IPS-15b (cell line): ENCODE data around the gene ZFP92.
"Not testable (repeated sequence)": the region's sequence is repeated elsewhere in the genome, so short reads cannot be mapped to it uniquely, and the experiment has no call there.

Experiments used
- H3K27me3 ChIP-seq: one replicate; pipeline ENCODE4 v1.6.1; 2013; ENCODE audit warnings: low read length; ENCODE audit not compliant: control insufficient read depth, insufficient read depth
- H3K36me3 ChIP-seq: one replicate; pipeline ENCODE4 v1.6.1; 2013; ENCODE audit warnings: low read length; ENCODE audit not compliant: control insufficient read depth, insufficient read depth
- H3K4me1 ChIP-seq: one replicate; pipeline ENCODE4 v1.6.1; 2013; ENCODE audit warnings: mild to moderate bottlenecking, low read length; ENCODE audit not compliant: control insufficient read depth, insufficient read depth
- H3K4me3 ChIP-seq: one replicate; pipeline ENCODE4 v1.5.1; 2013; ENCODE audit warnings: low read depth, low read length
- H3K9ac ChIP-seq: one replicate; pipeline ENCODE4 v1.6.1; 2013; ENCODE audit warnings: low read depth, mild to moderate bottlenecking, low read length
- H3K9me3 ChIP-seq: one replicate; pipeline ENCODE4 v1.6.1; 2013; ENCODE audit warnings: mild to moderate bottlenecking, low read length; ENCODE audit not compliant: control insufficient read depth, insufficient read depth

Gene ZFP92

DNA sequence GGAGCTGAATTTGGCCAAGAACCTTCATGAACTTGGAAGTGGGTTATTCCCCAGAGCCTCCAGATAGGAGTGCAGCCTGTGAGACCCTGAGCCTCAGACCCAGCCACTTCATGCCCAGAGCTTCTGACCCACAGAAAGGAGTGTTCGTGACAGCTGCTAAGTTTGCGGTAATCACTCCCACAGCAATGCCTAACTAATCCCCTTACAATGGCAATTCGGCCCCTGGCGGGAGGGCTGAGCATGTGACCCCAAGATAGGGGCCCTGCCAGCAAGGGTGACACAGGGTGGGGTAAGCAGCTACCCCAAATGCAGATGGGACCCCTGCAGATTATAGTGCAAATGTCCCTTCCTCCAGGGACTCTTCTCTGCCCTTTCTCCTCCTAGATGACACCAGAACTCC is 32.7 kb upstream of the ZFP92 start:
- no peaks in the 10 kb centered on the region for H3K4me1 ChIP-seq
- peaks cover 9% of the 10 kb centered on the region for H3K9me3 ChIP-seq
- no peak overlapping the region for H3K9ac ChIP-seq
- no peaks in the 10 kb centered on the region for H3K27me3 ChIP-seq
- no peaks in the 10 kb centered on the region for H3K36me3 ChIP-seq
- no peak overlapping the region for H3K4me3 ChIP-seq

DNA sequence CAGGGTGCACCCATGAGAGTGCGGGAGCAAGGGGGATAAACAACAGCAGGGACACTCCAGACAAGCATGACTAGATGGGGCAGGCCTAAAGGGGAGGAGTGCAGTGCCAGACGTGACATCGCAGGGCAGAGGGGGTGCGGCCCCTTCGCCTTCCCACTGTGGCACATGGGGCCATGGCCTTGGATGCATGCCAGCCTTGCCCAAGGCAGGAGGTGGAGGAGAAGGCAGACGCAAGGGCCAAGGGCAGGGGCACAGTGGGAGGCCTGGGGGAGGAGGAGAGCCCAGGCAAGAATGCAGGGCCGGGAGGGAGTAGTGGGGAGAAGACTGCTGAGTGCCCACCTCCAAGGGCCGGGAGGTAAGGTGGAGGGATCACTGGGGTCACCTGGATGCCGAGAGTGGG is 31.8 kb upstream of the ZFP92 start:
- H3K27me3 ChIP-seq, result no peaks in the 10 kb centered on the region

DNA sequence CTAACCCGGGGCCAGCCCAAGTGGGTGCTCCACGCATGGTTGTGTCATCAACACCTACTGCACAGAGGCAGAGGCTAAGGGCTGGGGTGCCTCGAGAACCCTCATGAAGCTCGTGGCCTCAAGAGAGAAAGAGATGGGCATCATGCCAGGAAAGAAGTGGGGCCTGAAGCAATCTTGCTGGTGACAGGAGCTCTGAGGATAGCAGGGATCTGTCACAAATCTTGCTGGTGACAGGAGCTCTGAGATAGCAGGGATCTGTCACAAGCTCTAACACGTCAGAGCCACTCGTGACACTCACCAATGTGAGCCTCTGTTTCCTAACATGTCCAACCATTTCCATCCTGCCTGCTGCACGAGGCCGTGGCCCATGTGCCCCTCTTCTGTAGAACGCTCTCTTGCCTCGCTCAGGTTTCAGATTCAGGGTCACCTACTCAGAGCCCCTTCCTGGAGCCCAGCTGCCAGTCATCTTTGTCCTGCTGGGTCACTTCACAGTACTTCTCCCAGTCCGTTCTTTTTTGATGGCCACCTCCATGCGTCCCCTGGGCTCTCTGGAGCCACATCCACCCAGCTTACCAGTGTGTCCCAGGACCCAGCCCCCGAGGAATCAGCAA is 31.2 kb upstream of the ZFP92 start:
- Histone ChIP-seq H3K4me3 (no peak overlapping the region), H3K4me1 (no peaks in the 10 kb centered on the region), H3K9ac (no peak overlapping the region), H3K36me3 (no peaks in the 10 kb centered on the region), H3K9me3 (peaks cover 9% of the 10 kb centered on the region), H3K27me3 (no peaks in the 10 kb centered on the region)

More for the DNA sequence above, 31.8 kb upstream of the ZFP92 start:
- H3K36me3 ChIP-seq, result no peaks in the 10 kb centered on the region
- peaks cover 9% of the 10 kb centered on the region for H3K9me3 ChIP-seq
- H3K9ac ChIP-seq, result no peak overlapping the region
- no peak overlapping the region for H3K4me3 ChIP-seq
- H3K4me1 ChIP-seq, result no peaks in the 10 kb centered on the region

- Histone ChIP-seq H3K36me3 (no peaks in the 10 kb centered on the region), H3K4me3 (no peak overlapping the region), H3K9ac (no peak overlapping the region), H3K4me1 (no peaks in the 10 kb centered on the region), H3K27me3 (no peaks in the 10 kb centered on the region), H3K9me3 (peaks cover 9% of the 10 kb centered on the region)
Measured at GRCh38 chrX:153380691-153381090, 30.6 kb upstream of the ZFP92 start.

- H3K27me3 ChIP-seq, result no peaks in the 10 kb centered on the region
- H3K9me3 ChIP-seq, result peaks cover 9% of the 10 kb centered on the region
- H3K36me3 ChIP-seq, result no peaks in the 10 kb centered on the region
- no peak overlapping the region for H3K9ac ChIP-seq
- no peaks in the 10 kb centered on the region for H3K4me1 ChIP-seq
- H3K4me3 ChIP-seq, result no peak overlapping the region
Measured at GRCh38 chrX:153381684-153382532, 29.4 kb upstream of the ZFP92 start.

DNA sequence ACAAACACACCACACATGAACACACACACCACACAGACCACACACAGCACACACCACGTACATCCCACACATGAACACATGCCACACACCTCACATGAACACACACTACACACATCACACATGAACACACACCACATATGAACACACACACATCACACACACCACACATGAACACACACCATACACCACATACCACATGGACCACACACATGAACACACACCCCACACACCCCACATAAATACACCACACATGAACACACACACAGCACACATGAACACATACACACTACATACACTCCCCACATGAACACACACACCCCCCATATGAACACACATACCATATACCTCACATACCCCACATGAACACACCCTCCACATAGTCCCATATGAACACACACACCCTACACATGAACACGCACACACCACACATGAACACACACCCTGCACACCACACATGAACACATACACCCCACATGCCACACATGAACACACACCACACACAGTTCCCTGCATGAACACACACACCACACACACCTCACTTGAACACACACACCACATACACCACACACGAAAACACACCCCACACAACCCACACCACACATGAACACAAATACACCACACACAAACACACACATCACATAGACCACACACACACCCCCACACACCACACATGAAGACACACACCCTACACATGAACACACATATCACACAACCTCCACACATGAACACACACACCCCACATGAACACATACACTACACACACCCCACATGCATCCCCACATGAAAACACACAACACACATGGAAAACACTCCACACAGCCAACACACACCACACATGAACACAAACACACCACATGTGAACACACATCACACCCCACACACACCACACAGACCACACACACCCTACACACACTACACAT is 28.4 kb upstream of the ZFP92 start:
- H3K36me3 ChIP-seq, result no peaks in the 10 kb centered on the region

DNA sequence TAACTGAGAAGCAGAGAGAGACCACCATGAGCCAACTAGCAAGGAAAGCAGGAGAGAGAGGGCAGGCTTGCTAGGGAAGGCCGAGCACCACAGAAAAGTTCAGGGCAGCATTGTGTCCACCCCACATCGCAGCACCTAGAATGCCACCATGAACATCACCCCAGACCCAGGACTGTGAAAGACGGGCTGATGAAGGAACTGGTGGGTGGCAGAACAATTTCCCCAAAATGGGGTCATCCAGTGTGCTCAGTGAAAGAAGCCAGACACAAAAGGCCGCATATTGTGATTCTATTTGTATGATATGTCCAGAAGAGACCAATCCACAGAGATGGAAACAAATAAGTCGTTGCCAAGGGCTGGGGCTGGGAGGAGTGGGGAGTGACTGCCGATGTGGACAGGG is 26.9 kb upstream of the ZFP92 start:
- H3K9me3 ChIP-seq, result peaks cover 9% of the 10 kb centered on the region
- H3K4me3 ChIP-seq, result no peak overlapping the region
- no peaks in the 10 kb centered on the region for H3K27me3 ChIP-seq
- H3K36me3 ChIP-seq, result no peaks in the 10 kb centered on the region
- H3K4me1 ChIP-seq, result no peaks in the 10 kb centered on the region
- no peak overlapping the region for H3K9ac ChIP-seq

More for the DNA sequence above, 28.4 kb upstream of the ZFP92 start:
- Histone ChIP-seq H3K4me1 (no peaks in the 10 kb centered on the region), H3K9me3 (peaks cover 9% of the 10 kb centered on the region), H3K9ac (no peak overlapping the region), H3K4me3 (no peak overlapping the region), H3K27me3 (no peaks in the 10 kb centered on the region)

DNA sequence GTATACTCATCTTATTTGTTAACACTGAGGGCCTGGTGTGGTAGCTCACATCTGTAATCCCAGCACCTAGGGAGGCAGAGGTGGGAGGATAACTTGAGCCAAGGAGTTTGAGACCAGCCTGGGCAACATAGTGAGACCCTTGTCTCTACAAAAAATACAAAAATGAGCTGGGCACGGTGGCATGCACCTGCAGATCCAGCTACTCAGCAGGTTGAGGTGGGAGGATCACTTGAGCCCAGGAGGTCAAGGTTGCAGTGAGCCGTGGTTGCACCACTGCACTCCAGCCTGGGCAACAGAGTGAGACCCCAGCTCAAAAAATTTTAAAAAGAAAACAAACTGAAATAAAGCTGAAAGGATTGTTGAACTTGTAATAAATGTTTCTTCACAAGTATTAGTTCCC is 26.3 kb upstream of the ZFP92 start:
- H3K9ac ChIP-seq, H3K4me3 ChIP-seq, H3K4me1 ChIP-seq, H3K36me3 ChIP-seq, H3K27me3 ChIP-seq: not testable (repeated sequence)
- peaks cover 13% of the 10 kb centered on the region for H3K9me3 ChIP-seq

DNA sequence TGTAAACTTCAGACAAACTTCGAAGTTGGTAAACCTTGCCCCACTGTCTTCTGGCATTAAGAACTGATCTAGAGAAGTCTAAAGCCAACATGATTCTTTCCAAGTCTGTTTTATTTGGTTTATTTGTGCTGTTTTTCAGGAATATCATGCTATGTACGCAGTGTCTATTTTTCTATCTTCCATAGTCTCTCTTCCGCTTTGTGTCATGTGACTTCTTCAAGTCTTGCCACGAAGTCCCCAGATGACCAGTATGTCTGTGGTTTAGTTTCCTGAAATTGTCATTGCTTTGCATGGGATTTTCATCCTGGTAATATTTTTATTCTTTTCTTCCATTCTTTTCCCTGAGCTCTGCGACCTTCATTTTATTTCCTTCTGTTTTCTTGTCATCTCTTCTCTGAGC is 25.2 kb upstream of the ZFP92 start:
- no peak overlapping the region for H3K4me3 ChIP-seq
- no peaks in the 10 kb centered on the region for H3K36me3 ChIP-seq
- H3K9ac ChIP-seq, result no peak overlapping the region
- no peaks in the 10 kb centered on the region for H3K4me1 ChIP-seq
- H3K9me3 ChIP-seq, result peaks cover 16% of the 10 kb centered on the region
- H3K27me3 ChIP-seq, result no peaks in the 10 kb centered on the region

DNA sequence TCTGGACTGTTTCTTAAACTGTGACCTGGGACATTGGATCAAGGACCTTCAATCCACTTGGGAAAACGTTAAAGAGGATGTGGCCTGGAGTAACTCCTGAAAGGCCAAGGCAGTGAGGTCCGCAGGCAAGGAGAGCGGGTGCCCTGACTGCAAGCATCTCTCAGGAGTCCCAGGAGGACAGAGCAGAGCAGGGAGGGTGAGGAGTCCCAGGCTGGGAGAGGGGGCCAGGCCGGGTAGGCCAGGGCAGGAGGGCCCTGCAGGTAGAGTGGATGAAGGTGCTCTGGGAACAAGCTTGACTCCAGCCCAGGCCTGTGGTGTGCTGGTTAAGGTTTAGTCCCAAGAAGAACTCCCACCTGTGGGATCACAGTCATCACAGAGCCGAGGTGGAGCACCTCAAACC is 23.9 kb upstream of the ZFP92 start:
- H3K36me3 ChIP-seq, result no peaks in the 10 kb centered on the region
- no peak overlapping the region for H3K4me3 ChIP-seq
- no peak overlapping the region for H3K9ac ChIP-seq
- no peaks in the 10 kb centered on the region for H3K27me3 ChIP-seq
- H3K9me3 ChIP-seq, result peaks cover 24% of the 10 kb centered on the region
- H3K4me1 ChIP-seq, result no peaks in the 10 kb centered on the region

GRCh38 chrX:153387987-153388721 is 23.1 kb upstream of the ZFP92 start:
- Histone ChIP-seq H3K4me1 (no peaks in the 10 kb centered on the region), H3K9me3 (peaks cover 21% of the 10 kb centered on the region), H3K4me3 (no peak overlapping the region), H3K36me3 (no peaks in the 10 kb centered on the region), H3K9ac (no peak overlapping the region), H3K27me3 (no peaks in the 10 kb centered on the region)
